PFSK-1 (cell line): ENCODE data around the gene ZFP42.

Source experiments
- POLR2AphosphoS5 ChIP-seq: IDR thresholded peaks from 2 replicates; pipeline ENCODE4 v1.6.1; 2012; ENCODE audit warnings: low read depth, mild to moderate bottlenecking, control low read depth, low read length, moderate library complexity
- REST ChIP-seq, 2 experiments: IDR thresholded peaks; 2 replicates each; pipeline versions ENCODE4 v1.6.1 to v1.8.0; 2011 to 2012; ENCODE audit warnings: low read depth in 2 of 2, low read length in 2 of 2, control low read depth in 1 of 2, inconsistent platforms in 1 of 2, mild to moderate bottlenecking in 1 of 2, moderate library complexity in 1 of 2; ENCODE audit not compliant: insufficient read depth in 1 of 2
- SIN3A ChIP-seq: IDR thresholded peaks from 2 replicates; pipeline ENCODE4 v1.6.1; 2012; ENCODE audit warnings: mild to moderate bottlenecking, low read length, moderate library complexity, borderline replicate concordance; ENCODE audit not compliant: insufficient read depth
- TAF1 ChIP-seq: IDR thresholded peaks from 2 replicates; pipeline ENCODE4 v1.6.1; 2012; ENCODE audit warnings: low read length, control low read depth, borderline replicate concordance; ENCODE audit not compliant: insufficient read depth

GRCh38 chr4:188008377-188008776, 12.8 kb downstream of the ZFP42 start:
- TF ChIP-seq SIN3A = 0 out of 2 replicates have a peak, but pooled peaks have one; percentile 68
- TF ChIP-seq POLR2AphosphoS5 = peak; percentile 55; the same call in 1 of the 2 replicates
- TF ChIP-seq TAF1 = no peak
- TF ChIP-seq REST (IDR thresholded peaks at IDR 0.05; ENCODE audit: insufficient read depth in 1 of 2, low read depth in 2 of 2, low read length in 2 of 2) = peak in 1 of 2 experiments; percentile 63; a peak in 1 of 4 replicates
